ENCODE results near the gene SYNCRIP. TPM values are rescaled to one million over a fixed set of nuclear protein-coding genes. Genes with fewer than 3 reads are reported as not detected.
A peak's percentile ranks its signal among the peaks of the same experiment; 100 is the strongest.
"Not testable (repeated sequence)": the region's sequence is repeated elsewhere in the genome, so short reads cannot be mapped to it uniquely, and the experiment has no call there.

Gene SYNCRIP
- total RNA-seq, 1 donor from 2014 or later = 78.7 TPM

GRCh38 chr6:85684133-85684808, 41.6 kb upstream of the SYNCRIP start:
- Histone ChIP-seq H3K4me3 (no peak overlapping the region), H3K4me1 (peaks cover 9% of the 10 kb centered on the region), H3K9me3 (no peaks in the 10 kb centered on the region), H3K36me3 (no peaks in the 10 kb centered on the region), H3K27me3 (ENCODE audit: low read depth) (no peaks in the 10 kb centered on the region), H3K27ac (no peak overlapping the region)
- no peak for ATAC-seq
- no peak for TF ChIP-seq CTCF (IDR thresholded peaks at IDR 0.05)
- intact Hi-C loops (cut with DNase I) = no loop called here
- DNase-seq = no peak

GRCh38 chr6:85681899-85682298, 39.2 kb upstream of the SYNCRIP start:
- intact Hi-C loops (cut with DNase I); H3K27me3 ChIP-seq (ENCODE audit: low read depth); DNase-seq; H3K4me3 ChIP-seq; ATAC-seq; H3K27ac ChIP-seq; H3K9me3 ChIP-seq; H3K36me3 ChIP-seq: not testable (repeated sequence)
- H3K4me1 ChIP-seq = peaks cover 12% of the 10 kb centered on the region

- Histone ChIP-seq H3K4me1 (peaks cover 26% of the 10 kb centered on the region), H3K36me3 (no peaks in the 10 kb centered on the region), H3K27me3 (ENCODE audit: low read depth) (no peaks in the 10 kb centered on the region), H3K27ac (no peak overlapping the region), H3K9me3 (no peaks in the 10 kb centered on the region), H3K4me3 (no peak overlapping the region)
- intact Hi-C loops (cut with DNase I) = no loop called here
- TF ChIP-seq CTCF (IDR thresholded peaks at IDR 0.05) = no peak
- DNase-seq (no peak), ATAC-seq (no peak)
Observed at GRCh38 chr6:85680388-85680787, 37.7 kb upstream of the SYNCRIP start.

- H3K4me3 ChIP-seq = peak overlapping the region; percentile 84
- DNase-seq = no peak
- no peak for ATAC-seq
- H3K9me3 ChIP-seq = no peaks in the 10 kb centered on the region
- H3K4me1 ChIP-seq = peaks cover 34% of the 10 kb centered on the region
- peak overlapping the region; percentile 92 for H3K27ac ChIP-seq
- intact Hi-C loops (cut with DNase I) = no loop called here
- H3K27me3 ChIP-seq (ENCODE audit: low read depth) = no peaks in the 10 kb centered on the region
- H3K36me3 ChIP-seq = peaks cover 4% of the 10 kb centered on the region
- no peak for TF ChIP-seq CTCF (IDR thresholded peaks at IDR 0.05)
Observed at GRCh38 chr6:85679445-85680123, 36.9 kb upstream of the SYNCRIP start.

- DNase-seq = peak; percentile 99
- Histone ChIP-seq H3K27me3 (ENCODE audit: low read depth) (no peaks in the 10 kb centered on the region), H3K27ac (peak overlapping the region; percentile 92), H3K9me3 (no peaks in the 10 kb centered on the region), H3K4me3 (peak overlapping the region; percentile 84), H3K4me1 (peaks cover 38% of the 10 kb centered on the region), H3K36me3 (peaks cover 4% of the 10 kb centered on the region)
- intact Hi-C loops (cut with DNase I) = no loop called here
- TF ChIP-seq CTCF (IDR thresholded peaks at IDR 0.05) = no peak
- ATAC-seq = peak; percentile 99 to 100
Observed at GRCh38 chr6:85678602-85679444, 36.1 kb upstream of the SYNCRIP start.
